Amniotic epithelial cell (primary cell): ENCODE data around the gene MCTP1.
"Not testable (repeated sequence)": the region's sequence is repeated elsewhere in the genome, so short reads cannot be mapped to it uniquely, and the experiment has no call there.

Source experiments
- DNase-seq: peaks from one replicate; pipeline ENCODE4 v3.0.0-alpha.2; 2010; ENCODE audit warnings: low read depth

Gene MCTP1

GRCh38 chr5:95178046-95178651 lies 106.7 kb downstream of the MCTP1 start:
- peak; percentile 14 for DNase-seq

- peak; percentile 0 for DNase-seq
Observed at GRCh38 chr5:95177456-95177855, 107.4 kb downstream of the MCTP1 start.

GRCh38 chr5:95175106-95175505 lies 109.8 kb downstream of the MCTP1 start:
- no peak for DNase-seq

GRCh38 chr5:95172659-95173058 lies 112.2 kb downstream of the MCTP1 start:
- DNase-seq = no peak

- no peak for DNase-seq
Observed at GRCh38 chr5:95164861-95165260, 120.0 kb downstream of the MCTP1 start.

- no peak for DNase-seq
Observed at GRCh38 chr5:95163079-95163478, 121.8 kb downstream of the MCTP1 start.

GRCh38 chr5:95162231-95162992 lies 122.5 kb downstream of the MCTP1 start:
- DNase-seq = no peak

- no peak for DNase-seq
Observed at GRCh38 chr5:95159603-95160002, 125.3 kb downstream of the MCTP1 start.

GRCh38 chr5:95155888-95156287 lies 129.0 kb downstream of the MCTP1 start:
- DNase-seq = no peak

GRCh38 chr5:95153511-95153910 lies 131.4 kb downstream of the MCTP1 start:
- no peak for DNase-seq

- no peak for DNase-seq
Observed at GRCh38 chr5:95152535-95152934, 132.4 kb downstream of the MCTP1 start.

- DNase-seq = no peak
Observed at GRCh38 chr5:95152131-95152530, 132.8 kb downstream of the MCTP1 start.

GRCh38 chr5:95151694-95152093 lies 133.2 kb downstream of the MCTP1 start:
- no peak for DNase-seq

- no peak for DNase-seq
Observed at GRCh38 chr5:95149387-95149786, 135.5 kb downstream of the MCTP1 start.

- DNase-seq = no peak
Observed at GRCh38 chr5:95148453-95148852, 136.4 kb downstream of the MCTP1 start.

- not testable (repeated sequence) for DNase-seq
Observed at GRCh38 chr5:95143858-95144257, 141.0 kb downstream of the MCTP1 start.

GRCh38 chr5:95142145-95142544 lies 142.7 kb downstream of the MCTP1 start:
- no peak for DNase-seq

GRCh38 chr5:95141141-95141540 lies 143.8 kb downstream of the MCTP1 start:
- DNase-seq = no peak

- DNase-seq = no peak
Observed at GRCh38 chr5:95134326-95134725, 150.6 kb downstream of the MCTP1 start.

- DNase-seq = no peak
Observed at GRCh38 chr5:95132096-95132495, 152.8 kb downstream of the MCTP1 start.

- DNase-seq = peak; percentile 2
Observed at GRCh38 chr5:95130941-95131340, 154.0 kb downstream of the MCTP1 start.

GRCh38 chr5:95124731-95125130 lies 160.2 kb downstream of the MCTP1 start:
- DNase-seq = no peak

GRCh38 chr5:95124101-95124500 lies 160.8 kb downstream of the MCTP1 start:
- DNase-seq = no peak

- no peak for DNase-seq
Observed at GRCh38 chr5:95114902-95115301, 170.0 kb downstream of the MCTP1 start.
